Measurements from ENCODE around the gene TTC28.

GRCh38 chr22:28711341-28711740 lies 31.7 kb upstream of the TTC28 start:
- TF ChIP-seq CTCF (IDR thresholded peaks at IDR 0.05), result no peak
- no peak for TF ChIP-seq EZH2 (IDR thresholded peaks at IDR 0.05)
- no peak for TF ChIP-seq EZH2phosphoT487 (IDR thresholded peaks at IDR 0.05)
